Hematopoietic multipotent progenitor cell (in vitro differentiated cells): Measurements from ENCODE around the gene CTNNA3. TPM values are rescaled to one million over a fixed set of nuclear protein-coding genes. Genes with fewer than 3 reads are reported as not detected.

Source experiments
- DNase-seq, 3 donors: peaks; one replicate each; pipeline ENCODE4 v3.0.0-alpha.2; 2011 to 2015; ENCODE audit warnings: low read depth in 2 of 3, low spot score in 2 of 3
- total RNA-seq: library from RNA; depleted of rRNA; stranded (reverse); fragments of >200 nt; gene quantifications from one replicate; pipeline ENCODE4 v1.2.3, GENCODE V29; 2012

The CTNNA3 gene
- total RNA-seq, 1 donor: under 0.01 TPM

GRCh38 chr10:66085906-66086305, 1610.1 kb downstream of the CTNNA3 start:
- no peak for DNase-seq

GRCh38 chr10:66071907-66072306, 1624.1 kb downstream of the CTNNA3 start:
- DNase-seq: no peak

DNA sequence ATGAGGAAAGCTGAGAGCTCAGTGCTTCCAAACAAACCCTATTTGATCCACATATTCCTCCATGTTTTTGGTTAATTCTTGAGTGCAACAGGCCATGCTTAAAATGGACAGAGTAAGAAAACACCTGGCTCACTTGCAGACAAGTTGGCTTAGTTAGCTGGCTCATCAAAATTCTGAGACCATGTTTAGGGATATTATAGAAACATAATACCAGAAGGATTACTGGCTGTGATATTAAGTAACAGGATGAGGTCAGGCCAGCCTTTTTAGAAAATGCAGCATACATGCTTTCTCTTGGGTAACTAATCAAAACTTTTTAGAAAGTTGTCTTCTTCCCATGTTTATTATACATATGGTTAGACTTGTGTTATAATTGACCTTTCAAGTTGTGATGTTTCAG, 1637.4 kb downstream of the CTNNA3 start:
- no peak for DNase-seq

DNA sequence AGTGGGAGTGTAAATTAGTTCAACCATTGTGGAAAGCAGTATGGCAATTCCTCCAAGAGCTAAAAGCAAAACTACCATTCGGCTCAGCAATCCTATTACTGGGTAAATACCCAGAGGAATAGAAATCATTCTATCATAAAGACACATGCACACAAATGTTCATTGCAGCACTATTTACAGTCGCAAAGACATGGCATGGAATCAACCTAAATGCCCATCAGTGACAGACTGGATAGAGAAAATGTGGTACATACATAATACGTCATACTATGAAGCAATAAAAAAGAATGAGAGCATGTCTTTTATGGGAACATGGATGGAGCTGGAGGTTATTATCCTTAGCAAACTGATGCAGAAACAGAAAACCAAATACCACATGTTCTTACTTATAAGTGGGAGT, 1646.7 kb downstream of the CTNNA3 start:
- DNase-seq: no peak

DNA sequence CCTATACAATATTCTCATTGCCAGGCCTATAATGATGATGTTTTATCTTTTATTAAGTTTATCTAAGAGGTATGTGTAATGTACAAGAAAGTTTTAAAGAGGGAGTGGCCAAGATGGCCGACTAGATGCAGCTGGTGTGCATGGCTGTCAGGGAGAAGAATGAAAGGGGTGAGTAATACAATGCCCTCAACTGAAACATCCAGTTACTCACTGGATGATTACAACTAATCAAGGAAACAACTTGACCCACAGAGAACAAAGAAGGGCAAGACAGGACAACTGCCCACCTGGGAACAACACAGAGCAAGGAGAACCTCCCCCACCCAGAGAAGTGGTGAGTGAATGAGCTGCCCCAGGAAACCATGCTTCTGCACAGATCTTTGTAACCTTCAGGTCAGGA, 1650.1 kb downstream of the CTNNA3 start:
- no peak for DNase-seq

DNA sequence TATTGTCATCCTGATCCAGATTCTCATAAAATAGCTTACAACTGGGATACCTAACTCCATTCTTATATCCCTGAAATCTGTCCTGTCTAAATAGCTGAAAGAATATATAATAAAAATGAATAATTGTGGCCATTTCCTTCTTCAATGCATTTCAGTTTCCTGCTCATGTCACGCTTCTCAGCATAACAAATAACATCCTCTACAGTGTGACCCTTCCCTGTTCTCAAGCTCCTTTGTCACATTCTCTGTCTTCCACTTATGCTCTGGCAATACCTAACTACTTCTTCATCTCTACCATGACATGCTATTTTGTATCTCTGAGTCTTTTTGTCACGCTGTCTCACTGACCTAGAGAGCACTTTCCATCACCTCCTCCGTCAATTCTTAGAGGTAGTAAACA, 1654.2 kb downstream of the CTNNA3 start:
- no peak for DNase-seq

DNA sequence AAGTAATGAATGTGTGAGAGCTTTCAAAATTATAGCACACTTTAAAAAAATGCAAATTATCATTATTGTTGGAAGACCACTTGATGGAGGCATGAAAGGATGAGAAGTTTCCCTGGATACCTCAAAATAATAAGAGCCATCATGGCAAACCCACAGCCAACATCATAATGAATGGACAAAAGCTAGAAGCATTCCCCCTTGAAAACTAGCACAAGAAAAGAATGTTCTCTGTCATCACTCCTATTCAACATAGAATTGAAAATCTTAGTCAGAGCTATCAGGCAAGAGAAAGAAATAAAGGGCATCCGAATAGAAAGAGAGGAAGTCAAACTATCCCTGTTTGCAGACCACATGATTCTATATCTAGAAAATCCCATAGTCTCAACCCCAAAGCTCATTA, 1657.4 kb downstream of the CTNNA3 start:
- no peak for DNase-seq

DNA sequence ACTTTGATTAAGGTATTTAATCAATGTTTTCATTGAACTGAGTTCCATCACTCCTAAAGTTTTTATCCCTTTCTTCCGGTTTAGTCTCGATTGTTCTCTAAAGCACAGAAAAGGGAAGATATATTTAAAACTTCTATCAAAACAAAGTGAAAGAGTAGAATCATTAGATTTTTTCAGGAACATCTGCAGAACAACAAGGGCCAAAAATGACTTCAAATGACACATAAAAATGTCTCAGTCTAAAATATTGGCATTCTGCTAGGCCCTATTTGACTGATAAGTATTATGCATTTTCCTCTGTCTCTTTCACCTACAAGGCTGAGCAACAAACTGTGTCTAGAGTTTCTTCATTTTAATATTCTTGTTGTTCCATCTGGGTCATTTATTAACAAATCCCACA, 1669.7 kb downstream of the CTNNA3 start:
- DNase-seq: no peak

GRCh38 chr10:66025186-66025585, 1670.8 kb downstream of the CTNNA3 start:
- DNase-seq: no peak

GRCh38 chr10:66021423-66021822, 1674.6 kb downstream of the CTNNA3 start:
- no peak for DNase-seq

GRCh38 chr10:66008221-66008620, 1687.8 kb downstream of the CTNNA3 start:
- DNase-seq: no peak

GRCh38 chr10:66006411-66006810, 1689.6 kb downstream of the CTNNA3 start:
- no peak for DNase-seq

DNA sequence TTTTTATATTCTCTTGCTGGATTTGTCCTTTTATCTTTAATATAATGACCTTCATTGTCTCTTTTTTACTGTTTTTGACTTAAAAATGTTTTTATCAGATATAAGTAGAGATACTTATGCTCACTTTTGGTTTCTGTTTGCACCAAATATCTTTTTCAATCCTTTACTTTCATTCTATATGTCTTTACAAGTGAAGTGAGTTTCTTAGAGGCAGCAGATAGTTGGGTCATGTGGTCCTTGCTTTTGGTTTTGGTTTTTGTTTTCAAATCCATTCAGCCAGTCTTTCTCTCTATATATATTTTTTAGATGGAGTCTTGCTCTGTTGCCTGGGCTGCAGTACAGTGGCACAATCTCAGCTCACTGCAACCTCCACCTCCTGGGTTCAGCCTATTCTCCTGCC, 1702.5 kb downstream of the CTNNA3 start:
- DNase-seq: no peak

- DNase-seq: peak in 1 of 3 donors; percentile 1
These were observed 1727.1 kb downstream of the CTNNA3 start for GRCh38 chr10:65968871-65969270.

- no peak for DNase-seq
These were observed 1727.6 kb downstream of the CTNNA3 start for GRCh38 chr10:65968437-65968836.

DNA sequence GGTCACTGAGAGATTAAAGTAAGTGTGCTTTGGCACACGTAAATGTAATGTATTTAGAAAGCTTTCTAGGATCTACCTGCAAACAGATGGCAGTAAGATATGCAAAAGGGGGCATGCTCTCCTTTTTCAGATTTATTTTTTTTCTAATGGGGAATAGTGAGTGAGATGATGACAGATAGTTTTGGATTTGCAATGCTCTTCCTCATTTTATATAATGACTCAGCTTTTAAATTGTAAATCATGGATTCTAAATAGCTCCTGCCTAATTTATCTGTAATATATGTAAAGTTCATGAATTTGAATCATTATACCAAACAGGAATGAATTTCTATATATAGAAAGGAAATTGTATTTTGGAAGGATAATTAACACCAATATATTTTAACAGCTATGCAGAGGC, 1731.8 kb downstream of the CTNNA3 start:
- no peak for DNase-seq

- peak in 2 of 3 donors; percentile 0 to 33 for DNase-seq
These were observed 1743.9 kb downstream of the CTNNA3 start for GRCh38 chr10:65952086-65952485.

- DNase-seq: no peak
These were observed 1745.9 kb downstream of the CTNNA3 start for GRCh38 chr10:65950075-65950474.

- no peak for DNase-seq
These were observed 1746.5 kb downstream of the CTNNA3 start for GRCh38 chr10:65949526-65949925.

DNA sequence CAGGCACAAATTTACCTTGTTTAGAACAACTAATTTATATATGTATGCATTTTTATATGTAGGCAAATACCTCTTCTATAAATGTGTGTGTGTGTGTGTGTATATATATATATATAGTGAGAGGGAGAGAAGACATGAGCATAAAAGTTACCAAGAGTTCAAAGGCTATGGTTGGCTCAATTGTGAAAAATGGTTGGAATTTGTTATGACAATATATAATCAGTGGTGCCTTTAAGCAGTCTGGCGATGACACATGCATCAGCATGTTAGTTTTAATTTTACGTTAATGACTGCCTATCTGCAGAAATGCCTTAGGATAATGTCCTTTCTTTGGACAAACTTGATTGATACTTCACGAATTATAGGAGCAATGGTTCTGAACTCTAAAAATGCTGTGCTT, 1750.9 kb downstream of the CTNNA3 start:
- no peak for DNase-seq

DNA sequence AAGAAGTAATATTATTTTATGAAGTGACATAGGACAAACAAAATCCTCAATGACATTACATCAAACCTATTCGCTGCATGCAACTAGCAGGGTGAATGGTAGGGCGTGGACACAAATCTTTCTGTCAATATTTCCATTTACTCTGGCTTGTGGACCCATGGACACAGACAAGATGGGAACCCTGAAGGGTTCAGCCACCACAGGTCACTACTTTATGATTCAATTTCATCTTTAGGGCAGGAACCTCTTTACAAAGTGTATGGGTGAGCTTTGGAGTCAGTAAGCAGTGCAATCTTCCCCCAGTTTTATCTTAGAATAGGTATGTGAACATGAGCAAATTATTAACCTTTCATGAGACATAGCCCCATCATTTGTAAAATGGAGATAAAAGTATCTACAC, 1752.5 kb downstream of the CTNNA3 start:
- no peak for DNase-seq

DNA sequence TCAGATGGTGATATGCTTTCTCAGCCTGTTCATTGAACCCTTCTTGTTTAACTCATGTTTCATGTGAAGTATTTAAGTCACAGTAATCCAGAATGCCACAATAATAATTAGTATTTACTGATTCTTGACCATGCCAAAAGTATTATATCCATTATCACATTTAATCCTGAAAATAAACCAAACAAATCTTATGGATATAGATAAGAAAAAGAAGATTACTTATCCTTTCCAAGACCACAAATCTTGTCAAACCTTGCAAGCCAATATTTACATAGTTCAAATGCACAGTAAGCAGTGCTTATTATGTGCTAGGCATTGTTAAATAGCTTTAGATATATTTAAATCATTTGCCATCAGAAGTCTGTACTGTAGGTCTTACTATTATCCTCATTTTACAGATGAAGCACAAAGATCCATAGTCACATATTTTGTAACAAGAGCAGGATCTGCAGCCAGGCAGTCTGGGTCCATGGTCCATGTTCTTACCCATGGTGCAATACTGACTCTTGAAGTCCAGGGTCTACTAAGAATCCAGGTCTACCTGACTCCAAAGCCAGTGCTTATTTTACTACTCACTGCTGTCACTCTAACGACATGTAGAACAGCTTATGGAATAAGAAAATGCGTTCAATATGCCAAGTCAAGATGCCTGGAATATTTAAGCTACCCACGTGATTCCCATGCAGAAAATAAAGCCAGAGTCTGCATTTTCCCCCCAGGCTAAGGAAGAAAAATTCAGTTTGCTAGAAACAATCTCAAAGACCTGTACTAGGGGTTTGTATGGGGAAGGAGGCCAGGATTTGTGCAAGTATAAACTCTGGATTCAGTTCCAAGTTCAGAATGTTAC, 1755.0 kb downstream of the CTNNA3 start:
- no peak for DNase-seq

DNA sequence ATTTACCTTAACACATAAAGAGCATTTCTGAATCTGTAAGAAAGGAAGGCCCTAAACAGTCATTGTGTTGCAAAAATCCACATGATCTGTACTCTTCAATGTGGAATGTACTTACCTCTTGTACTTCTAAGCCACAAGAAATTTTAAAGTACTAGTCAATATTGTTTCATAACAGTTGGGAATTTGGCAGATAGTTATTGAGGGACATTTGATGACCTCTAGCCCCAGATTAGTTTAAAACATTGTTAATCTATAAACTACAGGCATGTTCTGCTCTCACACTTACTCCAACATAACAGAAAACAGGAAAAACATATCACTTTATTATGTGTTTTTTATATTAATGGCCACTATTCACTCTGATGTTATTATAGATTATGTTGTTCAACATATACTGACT, 1755.9 kb downstream of the CTNNA3 start:
- no peak for DNase-seq
